Measurements from ENCODE around the gene ZNF205. TPM values are rescaled to one million over a fixed set of nuclear protein-coding genes. Genes with fewer than 3 reads are reported as not detected.

ZNF205 gene
- total and polyA plus RNA-seq, 9 of the 15 experiments (the other 6 are each of a cell fraction or from before 2014, with no cell fraction given): 2.4 to 11.8 (median 5.1) TPM; not detected in 2

- intact Hi-C loops (cut with micrococcal nuclease): no loop called here
- DNase-seq (ENCODE audit: extremely low read depth in 1 of 4, low spot score in 3 of 4) (no peak), ATAC-seq (no peak), FAIRE-seq (no peak)
- POLR2A ChIA-PET: interaction anchor here (0.8 to 1.3 kb wide), 6 partner anchors 11 to 125 kb away, joined by 3 to 5 read pairs (median 4); partner anchors contain the start of gene ZNF213
- CTCF ChIA-PET (ENCODE audit: low intra/inter-chr PET ratio): no interaction called here
- H3K4me3 ChIP-seq: no peak overlapping the region
- H3K27me3 ChIP-seq (ENCODE audit: control insufficient read depth in 2 of 2, insufficient read depth in 2 of 2, low read length in 2 of 2): no peaks in the 10 kb centered on the region
- no peaks in the 10 kb centered on the region for H3K9me3 ChIP-seq (replicated peaks; ENCODE audit: control insufficient read depth, insufficient read depth, low read depth, low read length)
- TF ChIP-seq ZNF561 (CRISPR knock-in tag; conservative IDR thresholded peaks at IDR 0.05): no peak
- no peak for TF ChIP-seq POLR2A (conservative IDR thresholded peaks at IDR 0.05)
- peak; percentile 34; the same call in 1 of the 2 replicates for TF ChIP-seq ESRRA (IDR thresholded peaks at IDR 0.05; ENCODE audit: borderline replicate concordance, low read depth)
- no peak for TF ChIP-seq NFE2L1 (tag; IDR thresholded peaks at IDR 0.05; ENCODE audit: borderline replicate concordance, low read depth)
- TF ChIP-seq KLF10 (CRISPR knock-in tag; IDR thresholded peaks at IDR 0.05): no peak
- TF ChIP-seq POLR2G (IDR thresholded peaks at IDR 0.05; ENCODE audit: low read depth, low read length): 0 out of 2 replicates have a peak, but pooled peaks have one; percentile 12
- H3K4me1 ChIP-seq (replicated peaks in 1 of 2; ENCODE audit: control insufficient read depth in 2 of 2, insufficient read depth in 2 of 2, low read length in 2 of 2): peaks cover 0 to 63% of the 10 kb centered on the region in 2 experiments; a peak in 2 of 5 replicates
- in situ Hi-C loops (cut with MboI): no loop called here
- no TSS peak for BruUV-seq (replicated peaks)
- H3K27ac ChIP-seq (ENCODE audit: extremely low read depth, low read depth, low read length): no peak overlapping the region
- no peak overlapping the region for H3K4me2 ChIP-seq (ENCODE audit: insufficient read depth, low read length)
- WGBS (ENCODE audit: insufficient coverage, low coverage, missing lambda C conversion rate): 63% methylated on average over 16 of the region's 16 CpGs
- peaks cover 5% of the 10 kb centered on the region; the same call in 1 of the 3 replicates for H3K36me3 ChIP-seq (ENCODE audit: control insufficient read depth, insufficient read depth, low read length)
- H4K20me1 ChIP-seq (replicated peaks; ENCODE audit: control insufficient read depth, insufficient read depth, low read length): no peaks in the 10 kb centered on the region; the same call in 1 of the 2 replicates
- H3K79me2 ChIP-seq (ENCODE audit: control insufficient read depth, insufficient read depth, low read length): no peaks in the 10 kb centered on the region
- H2AFZ ChIP-seq (ENCODE audit: low read depth, low read length): no peak overlapping the region
- H3K9me1 ChIP-seq (ENCODE audit: control insufficient read depth, insufficient read depth, low read length): no peaks in the 10 kb centered on the region
- no peak overlapping the region; a peak in 1 of 4 replicates for H3K9ac ChIP-seq (ENCODE audit: insufficient read depth in 1 of 2, low read depth in 2 of 2, low read length in 2 of 2)
Observed at GRCh38 chr16:3147046-3147756, 34.8 kb downstream of the ZNF205 start.
